DMS53 treated with DMSO at 0.1 percent for 48 hours (cell line): ENCODE data around the gene PLXNB3.

Experiments used
- DNase-seq: peaks from one replicate; lab custom pipeline; 2025; ENCODE audit not compliant: unreplicated experiment; lab: John Stamatoyannopoulos, UW

PLXNB3 gene

DNA sequence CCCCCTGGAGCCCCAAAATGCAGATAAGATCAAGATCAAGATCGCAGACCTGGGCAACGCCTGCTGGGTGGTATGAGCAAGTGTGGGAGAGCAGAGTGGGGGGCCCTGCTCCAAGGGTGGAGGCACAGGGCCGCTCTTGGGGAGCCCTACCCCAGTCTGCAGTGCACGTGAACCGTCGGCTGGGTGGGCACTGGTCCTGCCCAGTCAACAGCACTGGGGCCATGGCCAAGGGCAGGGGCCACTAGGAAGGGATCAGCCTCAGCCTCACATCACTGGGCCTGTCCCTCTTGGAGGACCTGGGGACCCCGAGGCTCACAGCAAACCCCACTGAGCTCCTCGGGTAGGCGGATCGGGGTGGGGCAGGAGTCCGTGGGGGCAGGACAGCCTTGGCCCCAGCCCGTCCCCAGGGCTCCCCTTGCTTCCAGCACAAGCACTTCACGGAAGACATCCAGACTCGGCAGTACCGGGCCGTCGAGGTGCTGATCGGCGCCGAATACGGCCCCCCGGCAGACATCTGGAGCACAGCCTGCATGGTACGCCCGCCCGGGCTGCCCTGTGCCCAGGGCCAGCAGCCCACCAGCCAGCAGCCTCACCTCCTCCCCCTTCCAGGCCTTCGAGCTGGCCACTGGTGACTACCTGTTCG is 20.4 kb downstream of the PLXNB3 start:
- no peak for DNase-seq

DNA sequence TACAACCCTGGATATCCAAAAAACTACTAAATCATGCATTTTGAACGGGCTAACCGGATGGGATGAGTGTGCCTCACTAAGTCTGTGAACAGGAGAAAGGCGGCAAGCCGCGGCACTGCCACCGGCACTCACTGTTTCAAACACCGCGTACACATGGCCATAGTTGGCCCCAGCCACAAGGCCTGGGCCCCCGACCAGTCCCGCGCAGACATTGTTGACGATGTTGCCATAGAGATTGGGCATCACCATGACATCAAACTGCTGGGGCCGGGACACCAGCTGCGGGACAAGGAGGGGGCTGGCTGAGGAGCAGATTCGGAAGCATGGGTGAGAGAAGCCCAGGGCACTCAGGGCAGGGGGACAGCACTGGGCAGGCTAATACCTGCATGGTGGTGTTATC is 22.6 kb downstream of the PLXNB3 start:
- DNase-seq, result no peak

DNA sequence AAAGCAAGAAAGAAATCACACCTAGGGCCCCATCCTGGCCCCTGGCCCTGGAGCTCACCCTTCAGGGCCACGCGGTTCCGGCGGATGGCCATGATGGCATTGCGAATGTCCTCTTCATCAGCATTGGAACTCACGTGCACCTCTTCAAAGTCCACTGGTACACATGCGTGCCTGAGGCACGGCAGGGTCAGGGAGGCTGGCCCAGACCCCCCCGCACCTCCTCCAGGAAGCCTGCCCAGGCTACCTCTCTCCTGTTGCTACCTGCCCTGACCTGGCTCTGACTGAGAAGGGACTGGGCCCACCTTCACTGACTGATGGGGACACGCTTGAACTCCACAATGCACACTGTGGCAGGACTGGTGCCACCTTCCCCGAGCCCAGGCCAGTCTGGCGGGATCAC is 25.6 kb downstream of the PLXNB3 start:
- DNase-seq, result no peak

DNA sequence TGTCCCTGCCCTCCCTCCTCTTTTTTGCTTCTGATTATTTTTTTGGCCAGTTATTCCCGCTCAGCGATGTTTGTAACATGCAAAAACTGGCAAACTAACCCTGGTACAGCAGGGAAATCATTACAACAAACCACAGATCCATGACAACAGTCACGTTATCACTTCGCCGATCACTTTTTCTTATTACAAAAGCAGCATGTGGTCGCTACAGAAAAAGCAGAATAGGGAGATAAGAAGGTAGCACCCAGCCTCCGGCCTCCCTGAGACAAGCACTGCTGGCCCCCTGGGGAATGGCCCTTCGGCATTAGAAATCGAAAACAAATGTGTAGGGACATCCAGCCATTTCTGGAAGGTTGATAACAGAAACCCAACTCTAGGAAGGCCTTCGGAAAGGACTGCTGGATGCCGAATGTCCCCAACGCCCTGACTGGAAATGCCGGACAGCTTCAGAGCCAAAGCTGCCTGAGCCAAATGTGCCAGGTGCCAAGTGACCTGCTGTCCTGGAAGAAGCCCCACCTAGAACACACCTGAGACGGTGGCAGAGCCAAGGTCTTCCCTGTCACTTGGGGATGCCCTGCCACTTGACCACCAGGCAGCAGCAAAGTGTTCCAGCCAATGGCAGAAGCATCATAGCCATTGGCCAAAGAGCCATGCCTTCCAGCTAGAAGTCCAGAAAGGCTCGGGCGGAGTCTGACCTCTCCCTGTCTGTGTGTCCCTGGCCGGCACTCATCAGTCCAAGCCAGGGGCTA is 27.2 kb downstream of the PLXNB3 start:
- no peak for DNase-seq

DNA sequence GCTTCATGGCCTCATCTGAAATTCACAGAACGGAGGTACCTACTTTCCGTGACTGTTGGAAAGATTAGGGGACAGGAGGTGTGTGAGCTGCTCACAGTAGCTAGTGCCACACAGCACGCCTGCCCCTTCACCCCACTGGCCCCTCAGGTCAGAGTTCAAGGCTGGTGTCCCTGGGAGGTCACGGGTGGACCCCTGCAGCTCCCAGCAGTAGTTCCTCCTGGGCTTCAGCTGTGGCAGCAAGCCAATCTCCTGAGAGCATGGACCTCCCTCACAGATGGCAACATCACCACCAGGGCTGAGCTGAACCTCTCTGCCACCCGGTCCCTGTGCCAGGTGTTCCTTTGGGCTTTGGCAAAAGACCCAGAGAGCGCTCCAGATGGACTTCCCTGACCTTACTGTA is 28.3 kb downstream of the PLXNB3 start:
- no peak for DNase-seq

DNA sequence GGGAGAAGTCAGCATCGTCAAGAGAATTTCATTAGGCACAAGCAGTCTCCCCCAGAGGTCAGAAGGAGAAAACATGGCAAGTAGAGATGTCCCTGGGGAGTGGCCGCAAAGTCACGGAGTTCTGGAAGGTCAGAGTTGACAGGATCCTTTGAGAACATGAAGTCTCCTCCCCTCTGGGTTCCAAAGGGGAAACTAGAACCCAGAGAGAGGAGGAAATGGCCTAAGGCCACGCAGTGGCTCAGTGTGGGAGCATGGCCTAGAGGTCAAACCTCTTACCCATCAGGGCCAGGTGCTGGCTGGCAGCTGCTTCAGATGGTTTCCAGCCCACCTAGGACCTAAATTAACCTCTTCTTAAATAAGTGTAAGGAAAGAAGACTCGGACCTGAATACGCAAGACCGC is 29.2 kb downstream of the PLXNB3 start:
- DNase-seq, result no peak

DNA sequence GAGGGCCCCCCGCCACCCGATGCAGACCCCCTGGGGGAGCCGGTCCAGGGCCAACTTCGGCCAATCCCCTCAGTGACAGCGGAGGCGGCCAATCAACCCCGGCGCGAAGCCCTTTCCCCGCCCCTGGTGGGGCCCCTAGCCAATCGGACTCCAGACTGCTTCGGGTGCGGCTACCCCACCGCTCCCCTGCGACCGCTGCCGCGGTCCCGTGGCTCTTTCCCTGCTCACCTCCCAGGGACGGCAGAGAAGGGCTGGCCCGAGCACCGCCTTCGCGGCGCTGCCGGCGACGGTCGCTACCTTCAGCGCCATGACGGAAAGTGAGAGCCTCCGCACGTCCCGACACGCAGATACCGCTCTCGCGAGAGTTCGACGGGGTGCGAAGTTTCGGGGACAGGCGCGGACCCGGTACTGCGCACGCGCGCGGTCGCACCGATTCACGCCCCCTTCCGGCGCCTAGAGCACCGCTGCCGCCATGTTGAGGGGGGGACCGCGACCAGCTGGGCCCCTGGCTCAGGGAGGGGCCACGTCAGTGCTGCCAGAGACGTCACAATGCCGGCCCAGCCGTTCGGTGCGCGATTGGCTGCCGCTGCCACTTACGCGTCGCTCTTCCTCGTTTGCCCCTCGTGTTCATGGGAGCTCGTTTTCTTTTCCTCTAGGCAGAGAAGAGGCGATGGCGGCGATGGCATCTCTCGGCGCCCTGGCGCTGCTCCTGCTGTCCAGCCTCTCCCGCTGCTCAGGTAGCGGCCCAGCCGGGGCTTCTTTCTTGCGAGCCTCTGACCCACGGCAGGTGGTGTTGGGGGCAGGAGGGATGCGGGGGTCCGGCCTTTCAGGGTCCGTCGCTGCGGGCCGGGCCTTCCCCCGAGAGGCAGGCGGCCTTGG is 30.2 kb downstream of the PLXNB3 start, which contains the start of the genes IDH3G and SSR4:
IDH3G (minus strand) TSS at position 358 of the 879 bp plus-strand sequence; CDS start at position 309, 49 bp downstream.
SSR4 (plus strand) TSS at position 651 of the 879 bp plus-strand sequence; CDS start at position 671, 20 bp downstream.
- peak; percentile 96 for DNase-seq

DNA sequence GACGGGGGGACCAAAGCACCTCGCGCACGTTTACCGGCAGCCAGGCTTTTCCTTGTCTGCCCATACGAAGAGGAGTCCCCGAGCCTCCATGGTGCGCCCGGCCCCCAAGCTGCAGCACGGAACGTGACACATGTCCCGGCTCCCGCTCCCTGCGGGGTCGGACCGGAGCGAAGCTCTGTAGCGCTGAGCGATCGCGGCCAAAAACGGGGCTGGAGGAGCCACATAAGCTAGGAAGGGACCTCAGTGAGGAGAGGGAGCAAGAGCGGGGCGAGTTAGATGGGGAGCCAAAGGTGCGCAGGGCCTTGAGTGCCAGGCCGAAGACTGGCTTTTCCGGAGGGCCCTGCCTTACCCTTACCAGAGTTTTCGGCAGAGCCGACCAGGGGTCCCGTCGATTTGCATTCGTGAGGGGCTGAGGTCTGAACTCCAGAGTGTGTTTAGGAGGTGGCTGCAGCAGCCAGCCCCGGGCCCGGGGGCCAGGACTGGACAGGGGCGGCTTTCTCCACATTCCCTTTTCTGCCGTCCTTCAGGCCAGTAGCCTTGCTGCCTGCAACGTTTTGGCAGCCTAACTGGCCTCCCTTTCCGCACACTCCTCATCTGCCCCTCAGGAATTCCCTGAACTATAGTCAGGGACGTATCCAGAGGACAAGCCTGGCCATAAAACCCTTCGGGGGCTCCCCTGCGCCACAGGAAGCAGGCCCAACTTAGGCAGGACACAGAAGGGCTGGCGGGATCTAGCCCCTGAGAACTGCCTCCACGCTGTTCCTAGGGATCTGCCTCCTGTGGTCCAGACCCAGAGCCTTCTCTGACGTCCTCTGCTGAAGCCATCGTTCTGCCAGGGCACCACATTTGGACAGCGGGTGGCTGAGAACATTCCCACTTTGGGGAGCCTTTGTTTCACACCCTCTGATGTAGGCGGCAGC is 31.1 kb downstream of the PLXNB3 start:
- no peak for DNase-seq

DNA sequence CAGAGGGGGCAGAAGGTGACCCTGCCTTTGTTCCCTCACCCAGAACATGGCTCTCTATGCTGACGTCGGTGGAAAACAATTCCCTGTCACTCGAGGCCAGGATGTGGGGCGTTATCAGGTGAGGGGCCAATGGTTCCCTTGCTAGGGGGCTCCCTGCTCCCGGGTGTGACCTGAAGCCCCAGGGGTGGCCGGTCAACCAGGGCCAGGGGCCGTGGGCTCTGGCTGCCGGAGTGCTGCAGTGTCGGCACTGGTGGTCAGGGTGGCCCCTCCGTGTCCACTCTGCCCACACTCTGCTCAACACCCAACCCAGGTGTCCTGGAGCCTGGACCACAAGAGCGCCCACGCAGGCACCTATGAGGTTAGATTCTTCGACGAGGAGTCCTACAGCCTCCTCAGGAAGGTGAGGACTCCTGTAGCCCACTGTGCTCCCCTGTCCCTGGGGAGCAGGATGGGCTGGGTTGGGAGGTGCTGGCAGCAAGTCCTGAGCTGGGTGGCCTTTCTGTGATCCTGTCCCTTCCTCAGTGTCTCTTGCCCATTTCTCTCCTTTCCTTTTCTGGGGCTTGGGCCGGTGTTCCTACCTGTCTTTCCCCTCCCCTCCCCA is 33.5 kb downstream of the PLXNB3 start:
- no peak for DNase-seq

DNA sequence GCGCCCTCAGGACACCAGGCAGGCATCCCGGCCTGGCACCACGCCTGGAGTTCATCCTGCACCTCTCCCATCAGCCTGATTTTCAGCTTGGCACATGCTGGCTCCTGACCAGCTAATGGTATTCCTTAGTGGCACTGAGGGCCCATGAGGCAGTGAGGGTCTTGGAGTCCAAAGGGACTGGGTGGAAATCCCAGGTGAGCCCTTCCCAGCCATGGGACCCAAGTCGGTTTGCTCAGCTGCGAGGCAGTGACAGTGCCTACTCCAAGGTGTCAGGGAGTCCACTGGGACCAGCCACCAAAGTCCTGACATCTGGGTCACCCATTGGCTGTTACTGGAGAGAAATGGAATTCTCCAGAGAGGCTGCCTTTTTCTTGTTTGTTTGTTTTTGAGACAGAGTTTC is 35.3 kb downstream of the PLXNB3 start:
- no peak for DNase-seq

DNA sequence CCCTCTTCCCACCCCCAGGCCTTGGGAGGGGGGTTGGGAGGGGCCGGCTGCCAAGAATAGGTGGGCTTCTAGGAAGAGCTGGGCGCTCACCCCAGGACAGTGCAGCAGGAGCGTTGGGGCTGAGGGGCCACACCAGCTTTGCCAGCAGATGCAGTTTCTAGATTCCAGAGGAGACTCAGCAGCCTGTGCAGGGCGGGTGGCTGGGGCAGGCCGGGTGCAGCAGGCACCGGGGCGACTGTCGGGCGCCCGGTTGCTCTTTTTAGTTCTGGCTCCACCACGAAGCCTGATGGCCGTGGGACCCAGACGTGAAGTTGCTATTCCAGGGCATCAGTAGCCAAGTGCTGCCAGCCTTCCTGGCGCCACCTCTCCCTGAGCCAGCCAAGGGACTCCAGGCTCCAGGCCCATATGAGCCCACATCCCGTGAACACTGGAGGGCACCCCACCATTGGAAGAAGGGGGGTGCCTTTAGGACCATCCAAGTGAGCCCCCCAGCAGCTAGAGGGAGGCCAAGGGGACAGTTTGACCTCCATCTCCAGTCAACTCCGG is 36.2 kb downstream of the PLXNB3 start:
- no peak for DNase-seq

DNA sequence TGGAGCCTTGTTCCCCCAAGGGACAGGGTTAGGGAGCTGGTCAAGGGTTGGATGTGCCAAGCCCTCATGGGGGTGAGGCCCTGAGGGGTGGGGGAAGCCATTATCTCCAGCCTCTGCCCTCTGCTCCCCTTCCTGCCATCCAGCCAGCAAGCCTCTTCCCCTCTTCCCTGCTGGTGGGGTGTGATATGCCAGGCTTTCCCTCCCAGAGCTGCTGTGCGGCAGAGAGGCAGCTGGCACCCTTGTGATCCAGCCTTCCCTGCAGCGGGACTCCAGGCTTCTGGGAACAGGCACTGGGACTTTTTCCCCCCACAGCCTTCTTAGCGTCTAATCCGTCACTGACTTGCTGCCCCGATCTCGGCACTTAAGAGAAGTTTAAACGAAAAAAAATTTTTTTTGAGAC is 36.7 kb downstream of the PLXNB3 start:
- DNase-seq, result no peak

DNA sequence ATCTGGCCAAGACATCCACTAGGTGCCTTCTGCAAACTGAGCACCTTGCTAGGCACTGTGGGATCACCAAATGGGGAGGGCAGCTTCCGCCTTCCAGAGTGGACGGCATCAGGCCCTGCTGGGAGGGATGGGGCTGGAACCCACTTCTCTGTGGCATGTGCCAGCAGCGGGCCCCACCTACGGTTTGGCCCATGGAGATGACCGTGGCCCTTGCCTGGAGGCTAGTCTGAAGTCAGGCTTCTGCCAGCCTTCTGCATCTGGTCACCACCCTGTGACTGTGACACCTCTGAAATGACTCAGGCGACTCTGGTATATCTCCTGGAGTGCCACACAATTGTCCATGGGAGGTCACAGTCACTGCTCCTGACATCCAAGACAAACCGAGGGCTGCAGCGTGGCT is 37.6 kb downstream of the PLXNB3 start:
- DNase-seq, result no peak

DNA sequence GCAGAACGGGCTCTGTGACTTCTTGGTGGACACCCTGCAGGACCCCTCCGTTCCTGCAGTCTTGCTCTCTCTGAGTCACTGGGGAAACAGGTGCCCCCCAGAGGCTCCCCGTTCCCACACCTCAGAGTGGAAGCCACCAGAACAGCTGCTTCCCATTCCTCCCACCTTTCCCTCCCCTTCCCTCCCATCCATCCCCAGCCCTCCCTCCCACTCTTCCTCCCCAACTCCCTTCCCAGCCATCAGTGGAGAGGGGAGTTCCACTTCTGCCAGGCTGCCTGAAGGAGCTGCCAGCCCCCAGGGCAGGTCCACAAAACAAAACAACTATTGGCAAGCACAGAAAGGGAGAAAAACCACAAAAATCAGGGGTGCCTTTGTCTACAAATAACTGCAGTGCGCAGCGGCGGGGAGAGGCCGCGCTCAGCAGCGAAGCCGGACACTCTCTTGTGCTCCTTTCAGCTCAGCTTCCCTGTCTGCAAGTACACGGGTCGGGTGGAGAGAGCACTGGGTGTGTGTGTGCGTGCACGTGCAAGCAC is 38.5 kb downstream of the PLXNB3 start:
- no peak for DNase-seq

DNA sequence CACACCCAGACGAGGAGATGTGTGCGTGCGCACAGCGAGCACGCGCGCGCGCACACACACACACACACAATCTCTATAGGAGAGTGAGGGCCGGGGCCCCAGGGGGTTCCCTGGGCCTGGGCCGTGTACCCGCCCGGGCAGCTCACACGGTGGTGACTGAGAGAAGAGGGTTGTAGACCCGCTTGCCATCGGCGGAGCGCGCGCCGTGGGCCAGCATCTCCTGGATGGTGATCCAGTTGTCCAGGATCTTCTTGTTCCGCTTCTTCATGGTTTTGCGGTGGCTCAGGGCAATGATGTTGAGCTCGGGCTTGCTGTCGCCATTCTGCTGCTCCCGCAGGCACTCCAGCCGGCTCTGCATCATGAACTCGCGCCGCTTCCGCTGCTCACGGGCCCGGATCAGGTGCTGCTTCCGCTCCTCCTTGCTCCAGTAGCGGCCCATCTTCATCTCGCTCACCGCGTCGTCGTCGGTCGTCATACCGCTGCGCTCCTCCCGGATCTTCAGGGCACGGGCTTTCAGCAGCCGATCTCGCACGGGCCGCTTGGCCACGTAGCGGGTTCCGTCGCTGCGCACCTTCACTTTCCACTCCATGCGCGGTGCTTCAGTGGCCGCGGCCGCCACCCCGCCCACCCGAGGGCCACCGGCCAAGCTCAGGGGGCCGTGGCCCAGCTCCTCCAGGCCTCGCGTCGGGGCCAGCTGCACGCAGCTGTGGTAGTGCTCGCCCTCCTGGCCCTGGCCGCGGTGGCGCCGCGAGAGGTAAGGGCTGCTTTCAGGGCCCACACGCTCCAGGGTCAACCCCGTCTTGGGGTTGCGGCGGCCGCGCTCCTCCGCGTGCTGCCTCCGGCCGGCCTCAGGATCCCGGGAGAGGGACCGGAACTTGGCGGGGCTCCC is 39.4 kb downstream of the PLXNB3 start:
- DNase-seq, result no peak

DNA sequence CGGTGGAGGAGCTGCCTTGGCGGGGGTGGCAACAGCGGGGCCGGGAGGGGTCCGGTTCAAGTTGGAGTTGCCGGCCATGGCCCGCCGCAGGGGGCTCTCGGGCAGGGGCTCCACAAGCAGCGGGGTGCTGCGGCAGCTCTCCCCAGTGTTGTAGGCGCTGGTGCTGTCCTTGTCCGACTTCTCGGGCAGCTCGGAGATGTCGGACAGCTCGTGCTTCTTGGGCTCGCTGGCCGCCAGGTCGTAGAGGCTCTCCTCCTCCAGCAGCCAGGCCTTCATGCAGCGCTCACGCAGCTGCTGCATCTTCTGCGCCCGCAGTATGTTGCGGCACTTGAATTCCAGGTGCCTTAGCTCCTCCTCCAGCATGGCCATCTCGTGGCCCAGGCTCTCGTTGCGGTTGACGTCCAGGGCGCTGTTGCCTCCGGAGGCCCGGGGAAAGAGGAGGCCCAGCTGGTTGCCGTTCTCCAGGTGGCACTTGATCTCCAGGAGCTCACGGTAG is 40.1 kb downstream of the PLXNB3 start:
- DNase-seq, result no peak

DNA sequence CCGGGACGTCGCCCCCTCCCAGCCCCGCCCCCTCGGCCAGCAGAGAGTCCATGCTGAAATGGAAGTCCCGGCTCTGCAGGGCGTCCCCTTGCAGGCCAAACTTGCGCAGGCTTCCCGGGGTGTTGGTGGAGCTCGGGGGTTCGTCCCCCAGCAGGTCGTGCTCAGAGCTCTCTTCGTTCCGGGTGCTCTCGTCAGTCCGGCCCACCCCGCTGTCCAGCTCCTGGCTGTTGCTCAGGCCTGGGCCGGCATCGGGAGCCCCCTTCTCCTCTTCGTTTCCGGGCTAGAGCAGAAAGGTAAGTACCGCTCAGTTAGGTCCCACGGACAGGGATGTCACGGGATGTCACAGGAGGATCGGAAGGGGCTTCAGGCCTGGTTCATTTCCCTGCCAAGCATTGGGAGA is 40.6 kb downstream of the PLXNB3 start:
- DNase-seq, result no peak

DNA sequence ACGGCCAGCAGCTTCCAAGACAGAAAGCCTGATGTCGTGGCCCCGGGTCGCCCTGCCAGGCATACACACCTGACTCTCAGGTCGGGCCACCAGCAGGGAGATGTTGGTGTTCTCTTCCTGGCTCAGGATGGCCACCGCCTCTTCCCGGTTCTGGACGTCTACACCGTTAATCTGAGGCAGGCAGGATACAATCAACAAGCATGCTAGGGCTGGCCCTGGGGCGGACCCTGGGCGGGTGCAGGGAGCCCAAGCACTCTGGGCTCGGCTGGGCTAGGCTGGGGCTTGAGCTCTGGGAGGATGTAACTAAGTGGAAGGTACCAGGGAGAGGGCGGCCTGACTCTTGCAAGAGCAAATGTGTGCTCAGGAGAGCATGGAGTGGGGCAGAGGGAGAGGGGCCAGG is 41.4 kb downstream of the PLXNB3 start:
- DNase-seq, result no peak
